SH-SY5Y (cell line): Measurements from ENCODE around the gene HPD.

Experiments used
- GATA2 ChIP-seq: IDR thresholded peaks from 2 replicates; pipeline ENCODE4 v1.6.1; 2011; ENCODE audit warnings: mild to moderate bottlenecking, low read depth, low read length
- GATA3 ChIP-seq: IDR thresholded peaks from 2 replicates; pipeline ENCODE4 v1.6.1; 2011; ENCODE audit warnings: low read depth, mild to moderate bottlenecking, low read length, moderate library complexity

GRCh38 chr12:121845701-121846100 lies 13.0 kb downstream of the HPD start:
- TF ChIP-seq GATA3 (no peak), GATA2 (no peak)
